ENCODE data around the gene TYMS.

TYMS gene

DNA sequence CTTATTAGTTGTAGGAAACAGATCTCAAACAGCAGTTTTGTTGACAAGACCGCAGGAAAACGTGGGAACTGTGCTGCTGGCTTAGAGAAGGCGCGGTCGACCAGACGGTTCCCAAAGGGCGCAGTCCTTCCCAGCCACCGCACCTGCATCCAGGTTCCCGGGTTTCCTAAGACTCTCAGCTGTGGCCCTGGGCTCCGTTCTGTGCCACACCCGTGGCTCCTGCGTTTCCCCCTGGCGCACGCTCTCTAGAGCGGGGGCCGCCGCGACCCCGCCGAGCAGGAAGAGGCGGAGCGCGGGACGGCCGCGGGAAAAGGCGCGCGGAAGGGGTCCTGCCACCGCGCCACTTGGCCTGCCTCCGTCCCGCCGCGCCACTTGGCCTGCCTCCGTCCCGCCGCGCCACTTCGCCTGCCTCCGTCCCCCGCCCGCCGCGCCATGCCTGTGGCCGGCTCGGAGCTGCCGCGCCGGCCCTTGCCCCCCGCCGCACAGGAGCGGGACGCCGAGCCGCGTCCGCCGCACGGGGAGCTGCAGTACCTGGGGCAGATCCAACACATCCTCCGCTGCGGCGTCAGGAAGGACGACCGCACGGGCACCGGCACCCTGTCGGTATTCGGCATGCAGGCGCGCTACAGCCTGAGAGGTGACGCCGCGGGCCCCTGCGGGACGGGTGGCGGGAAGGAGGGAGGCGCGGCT lies at the start of gene TYMS:
TYMS (plus strand) TSS at position 343 of the 690 bp plus-strand sequence; CDS start at position 433, 90 bp downstream.
- DNase-seq (ENCODE audit: low read depth) = peak; percentile 41

DNA sequence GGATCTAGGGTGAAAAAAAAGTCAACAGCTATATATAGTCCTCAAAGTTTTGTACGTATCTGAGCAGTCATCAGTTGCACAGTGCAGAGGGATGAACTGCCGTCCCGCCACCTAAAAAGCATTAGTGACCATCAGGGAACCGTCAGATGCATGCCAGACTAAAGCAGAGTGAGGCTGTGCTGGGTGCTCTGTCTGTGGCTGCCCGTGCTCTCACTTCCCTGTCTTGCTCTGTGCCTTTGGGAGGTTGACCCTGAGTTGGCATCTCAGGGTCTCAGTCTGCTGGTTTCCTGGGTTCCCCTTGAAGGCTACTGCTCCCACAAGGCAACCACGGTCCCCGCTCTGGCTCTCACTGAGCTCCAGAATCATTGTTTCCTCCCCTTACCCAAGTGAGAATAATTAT lies 49.5 kb upstream of the TYMS start:
- DNase-seq (ENCODE audit: low read depth) = no peak

DNA sequence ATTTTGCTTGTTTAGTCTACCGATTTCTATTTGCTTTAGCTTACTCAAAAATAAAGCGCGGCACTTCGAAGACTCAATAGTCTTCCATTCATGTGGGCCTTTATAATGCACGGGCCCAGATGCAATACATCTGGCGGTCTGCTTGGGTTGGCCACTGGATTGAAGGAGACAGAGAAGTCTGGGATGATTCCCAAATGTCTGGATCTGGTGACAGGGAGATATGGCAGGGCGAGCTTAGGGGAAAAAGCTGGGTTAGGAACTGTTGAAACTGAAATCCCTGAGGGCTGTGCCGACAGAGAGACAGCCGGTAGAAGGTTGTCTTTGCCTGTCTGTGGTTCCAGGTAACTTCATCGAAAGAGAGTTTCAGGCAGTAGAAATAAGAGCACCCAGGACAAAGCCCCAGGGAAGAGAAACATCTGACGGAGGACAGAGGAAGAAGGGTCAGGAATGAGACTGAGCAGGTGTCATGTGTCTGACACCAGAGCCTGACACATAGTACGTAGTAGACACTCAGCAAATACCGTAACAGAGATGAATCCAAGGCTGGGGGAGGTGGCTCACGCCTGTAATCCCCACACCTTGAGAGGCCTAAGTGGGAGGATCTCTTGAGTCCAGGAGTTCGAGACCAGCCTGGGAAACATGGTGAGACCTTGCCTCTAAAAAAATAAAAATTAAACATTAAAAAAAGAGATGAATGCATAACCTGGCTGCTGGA lies 47.1 kb upstream of the TYMS start:
- DNase-seq (ENCODE audit: low read depth) = no peak

DNA sequence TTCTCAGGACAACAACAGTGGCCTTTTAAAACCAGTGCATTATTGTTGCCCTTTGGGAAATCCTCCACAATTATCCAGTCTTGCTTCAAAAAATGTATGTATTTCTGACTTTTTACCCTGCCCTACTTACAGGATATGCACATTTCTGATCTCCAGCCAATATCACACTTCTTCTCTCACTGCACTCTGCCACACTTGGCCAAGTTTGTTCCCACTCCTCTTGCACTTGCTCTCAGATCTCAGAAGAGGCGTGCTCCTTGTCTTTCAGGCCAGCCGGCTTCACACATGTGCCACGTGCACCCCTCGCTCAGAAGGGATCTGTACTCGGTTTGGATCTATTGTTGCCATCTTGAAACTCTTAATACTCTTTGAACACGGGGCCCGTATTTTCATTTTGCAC lies 45.3 kb upstream of the TYMS start:
- no peak for DNase-seq (ENCODE audit: low read depth)

DNA sequence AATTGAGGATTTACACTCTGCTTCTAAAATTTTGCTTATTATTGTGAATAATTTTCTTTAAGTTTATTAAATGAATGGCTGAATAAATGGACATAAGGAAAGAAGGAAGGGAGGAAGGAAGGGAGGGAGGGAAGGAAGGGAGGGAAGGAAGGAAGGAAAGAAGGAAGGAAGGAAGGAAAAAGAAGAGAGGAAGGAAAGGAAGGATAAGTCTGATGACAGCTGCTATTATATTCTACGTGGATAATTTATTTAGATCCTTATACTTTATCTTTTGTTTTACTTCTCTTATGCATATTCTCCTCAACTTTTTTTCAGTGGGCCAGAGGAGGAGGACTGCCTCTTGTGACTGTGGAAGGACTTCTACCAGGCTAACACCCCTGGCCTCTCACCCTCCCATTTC lies 43.3 kb upstream of the TYMS start:
- no peak for DNase-seq (ENCODE audit: low read depth)

DNA sequence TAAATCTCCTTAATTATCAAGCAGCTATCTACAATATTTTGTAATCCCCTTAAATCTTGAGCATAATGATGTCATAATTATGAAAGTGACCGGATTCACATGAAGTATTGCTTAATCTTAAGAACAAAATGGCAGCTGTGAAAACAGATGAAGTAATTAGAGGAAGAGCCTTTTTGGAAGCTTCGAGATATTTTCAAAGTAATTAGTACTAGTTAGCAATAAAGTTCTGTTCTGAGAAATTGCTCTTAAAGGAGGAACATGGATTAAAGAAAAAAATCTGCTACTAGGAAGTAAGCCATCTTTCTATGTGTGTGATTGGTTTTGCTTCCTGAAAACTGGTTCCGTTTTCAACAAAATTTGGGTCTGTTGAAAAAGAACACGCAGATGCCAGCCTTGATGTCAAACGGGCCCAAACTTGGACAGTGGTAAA lies 42.3 kb upstream of the TYMS start:
- peak; percentile 11 for DNase-seq (ENCODE audit: low read depth)

DNA sequence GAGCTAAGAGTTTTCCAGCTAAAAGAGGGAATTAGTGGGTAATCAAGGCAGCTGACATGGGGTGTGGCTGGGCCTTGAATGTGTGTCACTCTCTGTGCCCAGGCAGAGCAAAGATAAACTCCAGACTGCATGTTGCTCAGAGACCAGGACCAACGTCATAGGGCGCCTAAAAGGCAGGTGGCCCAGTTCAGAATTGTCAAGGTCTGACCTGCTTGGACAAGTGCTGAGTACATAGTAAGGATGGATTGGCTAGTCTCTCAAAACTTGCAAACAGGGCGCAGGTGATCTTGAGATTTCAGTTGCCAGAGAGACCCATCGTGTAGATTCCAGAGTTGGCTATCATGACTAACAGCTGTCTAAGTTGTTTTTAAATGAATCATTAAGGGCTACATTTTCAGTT lies 41.7 kb upstream of the TYMS start:
- DNase-seq (ENCODE audit: low read depth) = no peak

DNA sequence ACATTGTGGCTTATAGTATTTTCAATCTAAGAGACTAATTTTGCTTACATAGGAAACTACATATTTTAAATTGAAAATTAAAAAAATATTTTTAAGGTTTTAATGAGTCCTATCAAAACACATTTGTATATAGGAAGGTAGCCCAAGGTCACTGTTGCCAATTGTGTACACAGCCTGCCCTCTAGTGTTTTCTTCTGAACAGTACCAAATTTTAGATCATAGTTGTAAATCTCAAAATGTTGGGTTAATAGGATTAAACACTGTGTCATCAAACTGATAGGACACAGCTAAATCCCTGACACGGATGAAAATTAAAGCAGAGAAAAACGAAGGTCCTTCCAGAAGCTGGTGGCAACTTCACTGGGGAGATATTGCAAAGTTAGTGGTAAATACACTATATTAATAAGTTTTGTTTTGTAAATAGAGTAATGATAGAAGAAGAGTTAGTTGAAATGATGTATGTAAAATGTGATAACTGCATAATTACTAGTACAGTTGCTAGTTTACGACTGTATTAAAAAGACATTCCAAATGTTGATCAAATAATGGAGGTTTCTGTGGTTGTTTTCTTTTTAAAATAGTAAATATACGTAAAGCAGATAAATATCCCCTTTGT lies 41.0 kb upstream of the TYMS start:
- DNase-seq (ENCODE audit: low read depth) = peak; percentile 46

DNA sequence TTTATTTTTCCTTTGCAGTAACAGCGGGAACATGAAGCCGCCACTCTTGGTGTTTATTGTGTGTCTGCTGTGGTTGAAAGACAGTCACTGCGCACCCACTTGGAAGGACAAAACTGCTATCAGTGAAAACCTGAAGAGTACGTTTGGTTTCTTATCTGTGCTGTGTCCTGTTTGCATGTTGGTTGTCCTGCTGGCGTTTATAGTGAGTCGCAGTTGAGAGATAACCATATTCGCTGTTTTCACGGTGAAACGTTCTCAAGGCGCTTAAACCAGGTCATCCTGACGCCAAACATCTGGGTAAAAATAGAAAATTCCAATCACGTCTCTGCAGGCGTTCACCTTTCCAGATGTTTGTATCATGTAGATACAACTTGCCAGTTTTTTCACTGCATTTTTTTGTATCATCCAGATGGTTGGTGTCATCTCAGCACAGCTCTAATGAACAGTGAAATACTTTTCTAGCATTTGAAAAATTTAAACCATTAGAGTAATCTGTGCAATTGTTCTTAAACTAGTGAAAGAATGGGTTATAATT lies 39.4 kb upstream of the TYMS start:
- no peak for DNase-seq (ENCODE audit: low read depth)

DNA sequence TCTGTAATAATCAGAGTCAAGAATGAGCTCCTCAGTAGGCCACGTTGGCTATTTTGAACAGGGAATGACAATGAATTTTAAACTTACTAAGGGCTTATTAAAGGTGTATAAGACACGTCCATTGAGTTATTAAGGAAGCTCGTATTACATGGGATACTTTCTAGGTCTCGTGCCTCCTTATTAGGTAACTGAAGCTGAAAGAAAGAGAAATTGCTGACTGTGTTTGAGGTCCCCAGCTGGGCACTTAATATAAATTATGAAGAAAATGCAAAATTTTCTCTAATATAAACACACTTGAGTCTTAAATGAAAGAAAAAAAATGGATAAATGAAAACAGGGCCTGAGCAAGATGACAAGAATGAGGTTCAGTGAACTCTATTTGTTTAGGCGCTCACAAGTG lies 38.8 kb upstream of the TYMS start:
- DNase-seq (ENCODE audit: low read depth) = no peak

DNA sequence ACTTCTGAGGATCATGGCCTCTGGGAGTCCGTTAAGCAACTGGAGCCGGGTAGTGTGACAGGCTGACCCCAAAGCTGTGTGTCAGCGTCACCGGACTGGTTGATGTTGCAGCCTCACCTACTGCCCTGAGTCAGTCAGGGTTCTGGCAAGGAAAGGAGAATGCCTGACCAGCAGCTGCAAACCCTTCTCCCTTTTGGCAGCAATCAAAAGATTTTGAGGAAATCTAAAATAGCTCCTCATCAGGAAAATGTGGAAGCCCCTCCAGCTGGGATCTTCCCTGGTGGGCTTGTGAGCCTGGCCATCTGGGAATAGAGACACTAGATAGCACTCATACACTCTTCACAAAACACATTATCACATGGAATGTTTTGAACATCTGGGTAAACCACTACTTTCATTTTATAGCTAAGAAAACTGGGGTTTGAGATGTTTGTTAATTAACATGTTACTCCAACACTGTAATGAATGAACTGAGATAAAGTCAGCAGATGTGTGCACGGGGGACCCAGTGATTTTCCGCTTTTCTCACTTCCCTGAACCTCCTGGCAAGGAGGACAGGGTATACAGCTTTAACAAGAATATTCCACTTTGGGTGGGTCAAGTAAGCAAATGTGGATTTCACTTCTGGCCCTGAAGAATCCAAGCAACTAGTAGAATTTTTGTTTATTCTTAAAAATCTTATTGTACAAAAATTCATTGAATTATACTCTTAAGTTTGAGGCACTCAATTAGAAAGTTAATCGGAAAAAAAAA lies 36.0 kb upstream of the TYMS start:
- DNase-seq (ENCODE audit: low read depth) = no peak

DNA sequence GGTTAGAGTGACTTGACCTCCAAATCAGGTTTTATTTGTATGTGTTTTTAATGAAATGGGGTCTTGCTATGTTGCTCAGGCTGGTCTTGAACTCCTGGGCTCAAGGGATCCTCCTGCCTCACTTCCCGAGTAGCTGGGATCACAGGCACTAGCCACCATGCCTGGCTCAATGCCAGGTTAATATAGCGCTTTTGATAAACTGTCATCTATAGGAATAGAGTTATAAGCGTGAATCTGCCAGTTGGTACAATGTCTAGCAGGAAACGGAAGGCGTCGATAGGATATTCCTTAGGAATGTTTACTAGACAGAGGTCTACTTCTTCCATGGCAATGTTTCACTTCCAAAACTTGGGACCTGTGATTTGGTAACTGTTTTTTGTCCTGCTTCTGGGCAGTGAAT lies 35.2 kb upstream of the TYMS start:
- no peak for DNase-seq (ENCODE audit: low read depth)

DNA sequence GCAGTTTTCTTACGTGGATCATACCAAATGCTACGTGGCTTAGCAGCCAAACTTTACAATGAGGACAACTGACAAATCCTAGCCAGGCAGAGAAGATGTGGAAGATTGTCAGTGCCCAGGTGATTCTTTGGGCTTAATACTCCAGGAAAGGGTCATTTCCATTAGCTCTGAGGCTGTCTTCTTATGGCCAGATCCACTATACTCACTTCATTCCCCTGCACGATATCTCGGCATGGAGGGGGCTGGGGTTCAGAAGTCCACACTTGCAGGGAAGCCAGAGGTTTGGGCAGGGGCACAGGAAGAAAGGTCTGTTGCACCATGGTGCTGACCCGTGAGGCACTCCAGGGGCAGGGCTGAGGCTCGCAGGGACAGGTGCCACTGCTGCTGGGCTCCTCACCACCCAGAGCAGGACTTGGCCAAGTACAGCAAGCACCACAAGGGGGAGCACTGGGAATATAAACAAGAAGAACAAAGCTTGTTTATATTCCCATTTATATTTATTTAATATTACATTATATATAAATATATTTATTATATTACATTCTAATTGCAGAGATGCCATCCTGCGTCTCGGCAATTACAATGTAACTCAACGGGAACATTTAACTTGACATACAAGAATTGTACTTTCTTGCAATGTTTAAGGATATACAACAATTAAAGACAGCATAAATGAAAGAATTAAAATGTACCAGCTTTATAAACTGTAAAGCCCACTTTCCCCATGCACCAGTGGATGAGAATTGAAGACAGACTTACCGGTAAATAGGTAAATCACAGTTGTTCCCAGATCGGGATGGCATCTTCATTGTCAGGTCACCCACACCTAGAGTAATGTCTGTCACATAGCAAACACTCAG lies 33.5 kb upstream of the TYMS start:
- peak; percentile 65 for DNase-seq (ENCODE audit: low read depth)

DNA sequence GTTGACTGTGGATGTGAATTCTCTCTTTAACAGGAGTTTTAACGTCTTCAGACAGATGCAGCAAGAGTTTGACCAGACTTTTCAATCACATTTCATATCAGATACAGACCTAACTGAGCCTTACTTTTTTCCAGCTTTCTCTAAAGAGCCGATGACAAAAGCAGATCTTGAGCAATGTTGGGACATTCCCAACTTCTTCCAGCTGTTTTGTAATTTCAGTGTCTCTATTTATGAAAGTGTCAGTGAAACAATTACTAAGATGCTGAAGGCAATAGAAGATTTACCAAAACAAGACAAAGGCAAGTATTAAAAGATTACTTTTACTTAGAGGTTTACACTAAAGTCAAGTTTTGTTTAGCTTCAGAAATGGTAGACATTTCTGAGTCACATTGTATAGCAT lies 30.2 kb upstream of the TYMS start:
- peak; percentile 14 for DNase-seq (ENCODE audit: low read depth)

DNA sequence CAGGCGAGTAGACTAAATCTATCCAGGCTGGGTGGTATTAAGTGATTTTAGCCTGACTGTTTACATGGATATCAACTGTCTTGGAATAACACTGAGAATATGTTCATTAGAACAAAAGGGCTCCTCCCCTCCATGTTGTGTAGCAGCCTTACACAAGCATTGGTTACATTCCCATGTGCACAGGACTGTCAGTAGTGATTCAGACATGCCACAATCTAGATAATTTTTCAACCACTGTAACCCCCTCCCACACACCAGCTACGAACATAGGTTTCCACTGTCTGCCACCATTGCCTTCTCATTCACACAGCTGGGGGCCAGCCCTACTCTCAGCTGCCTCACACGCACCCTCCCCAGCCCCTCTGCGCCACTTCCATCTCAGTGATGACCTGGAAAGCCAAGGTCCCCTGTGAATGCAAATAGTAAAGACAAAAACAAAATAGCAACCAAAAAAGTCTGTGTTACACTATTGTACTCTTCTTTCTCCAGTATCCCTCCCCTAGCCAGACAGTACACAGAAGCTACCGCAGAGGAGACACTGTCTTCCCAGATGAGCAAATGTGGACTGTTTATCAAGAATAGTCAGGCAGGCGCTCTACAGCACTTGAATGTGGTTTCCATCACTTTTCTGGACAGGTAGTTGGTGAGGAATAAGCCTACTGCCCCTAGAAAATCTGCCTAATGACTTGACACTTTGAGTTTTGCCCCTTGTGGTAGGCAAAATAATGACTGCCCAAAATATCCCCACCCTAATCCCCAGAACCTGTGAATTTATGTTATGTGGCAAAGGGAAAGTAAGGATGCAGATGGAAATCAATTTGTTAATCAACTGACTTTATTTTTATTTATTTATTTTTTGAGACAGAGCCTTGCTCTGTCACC lies 27.9 kb upstream of the TYMS start:
- peak; percentile 64 for DNase-seq (ENCODE audit: low read depth)

DNA sequence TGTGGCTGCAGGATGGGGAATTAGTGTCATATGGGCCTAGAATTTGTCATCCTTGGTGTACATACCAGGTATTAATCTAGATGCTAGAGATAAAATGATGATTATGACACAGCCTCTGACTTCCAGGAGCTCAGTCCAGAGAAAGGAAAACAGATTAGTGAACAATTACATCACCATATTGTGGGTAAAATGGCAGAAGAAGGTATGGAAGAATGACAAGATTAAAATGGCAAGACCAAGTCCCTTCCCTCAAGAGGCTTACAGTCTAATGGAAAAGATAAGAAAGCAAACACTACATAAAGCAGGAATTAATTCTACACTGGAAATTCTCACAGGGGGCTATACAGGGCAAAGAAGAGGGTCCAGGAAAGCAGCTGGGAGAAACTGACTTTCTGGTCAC lies 25.9 kb upstream of the TYMS start:
- DNase-seq (ENCODE audit: low read depth) = peak; percentile 13

DNA sequence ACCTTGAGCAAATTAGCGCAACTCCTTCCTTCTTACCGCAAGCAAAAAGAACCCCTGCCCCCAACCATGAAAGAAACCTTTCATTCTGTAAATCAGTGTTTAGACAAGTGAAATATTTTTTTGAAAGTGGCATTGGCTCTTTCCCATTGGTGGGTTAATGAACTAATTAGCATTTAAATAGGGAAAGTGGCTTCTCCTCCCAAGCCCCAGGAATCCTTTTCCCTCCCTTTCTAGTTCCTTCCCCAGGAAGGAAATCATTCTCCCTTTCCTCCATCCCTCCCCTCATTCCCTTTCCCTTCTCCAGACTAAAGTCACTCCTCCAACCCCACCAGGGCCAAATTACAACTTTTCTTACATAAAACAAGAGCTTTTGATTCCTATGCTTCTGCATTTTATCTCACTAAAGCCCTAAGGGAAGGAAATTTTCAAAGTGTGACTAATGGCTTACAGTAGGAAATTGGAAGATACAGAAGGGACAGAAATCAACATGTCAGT lies 22.9 kb upstream of the TYMS start:
- DNase-seq (ENCODE audit: low read depth) = no peak

DNA sequence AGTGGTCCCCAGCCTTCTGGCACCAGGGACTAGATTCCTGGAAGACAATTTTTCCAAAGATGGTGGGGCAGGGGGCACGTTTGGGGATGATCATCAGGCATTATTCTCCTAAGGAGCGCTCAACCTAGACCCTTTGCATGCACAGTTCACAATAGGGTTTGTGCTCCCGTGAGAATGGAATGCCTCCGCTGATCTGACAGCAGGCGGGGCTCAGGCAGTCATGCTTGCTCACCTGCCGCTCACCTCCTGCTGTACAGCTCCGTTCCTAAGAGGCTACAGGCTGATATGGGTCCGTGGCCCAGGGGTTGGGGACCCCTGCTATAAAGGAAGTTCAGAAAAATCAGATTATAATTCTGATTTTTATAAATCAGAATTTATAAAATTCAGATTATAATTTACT lies 22.3 kb upstream of the TYMS start:
- no peak for DNase-seq (ENCODE audit: low read depth)

DNA sequence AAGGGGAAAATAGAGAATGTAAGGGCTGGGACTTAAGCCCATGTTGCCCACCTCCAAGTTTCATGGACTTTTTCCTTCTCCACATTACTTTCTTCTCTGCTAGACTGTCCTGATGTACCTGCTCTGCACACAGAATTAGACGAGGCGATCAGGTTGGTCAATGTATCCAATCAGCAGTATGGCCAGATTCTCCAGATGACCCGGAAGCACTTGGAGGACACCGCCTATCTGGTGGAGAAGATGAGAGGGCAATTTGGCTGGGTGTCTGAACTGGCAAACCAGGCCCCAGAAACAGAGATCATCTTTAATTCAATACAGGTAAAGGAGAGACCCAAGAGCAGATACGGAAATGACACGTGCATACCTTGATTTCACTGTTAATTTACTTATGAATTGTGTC lies 16.2 kb upstream of the TYMS start:
- no peak for DNase-seq (ENCODE audit: low read depth)

DNA sequence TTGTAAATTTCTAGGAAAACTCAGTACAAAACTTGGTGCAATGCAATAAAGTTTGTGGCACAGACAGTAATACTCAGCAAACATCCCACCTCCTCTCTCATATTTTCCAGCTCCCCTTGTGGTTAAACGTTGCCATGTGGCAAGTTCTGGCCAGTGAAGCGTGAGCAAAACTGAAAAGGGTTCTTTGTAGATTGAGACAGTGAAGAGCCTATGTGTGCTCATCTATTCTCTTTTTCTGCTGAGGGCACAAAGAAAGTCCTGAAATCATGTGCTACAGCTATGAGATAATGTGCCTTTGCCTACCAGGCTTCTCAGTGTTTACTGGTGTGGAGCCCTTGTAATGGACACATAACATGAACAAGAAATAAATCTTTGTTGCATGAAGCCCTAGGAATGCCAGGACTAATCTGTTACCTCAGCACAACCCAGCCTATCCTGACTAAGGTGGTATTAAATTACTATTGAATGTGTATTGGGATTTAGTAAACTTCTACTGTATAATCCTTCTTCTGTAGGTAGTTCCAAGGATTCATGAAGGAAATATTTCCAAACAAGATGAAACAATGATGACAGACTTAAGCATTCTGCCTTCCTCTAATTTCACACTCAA lies 13.0 kb upstream of the TYMS start:
- no peak for DNase-seq (ENCODE audit: low read depth)
